Epithelial cell of esophagus (primary cell): Measurements from ENCODE around the gene SMIM10.
A peak's percentile ranks its signal among the peaks of the same experiment; 100 is the strongest.
"Not testable (repeated sequence)": the region's sequence is repeated elsewhere in the genome, so short reads cannot be mapped to it uniquely, and the experiment has no call there.

Source experiments
- DNase-seq: peaks from one replicate; pipeline ENCODE4 v3.0.0; 2010; ENCODE audit warnings: low read depth
- H3K4me3 ChIP-seq: 2 replicates; pipeline ENCODE4 v1.5.1; 2011; ENCODE audit warnings: mild to moderate bottlenecking, low read length, control low read depth
- CTCF ChIP-seq: IDR thresholded peaks from 2 replicates; pipeline ENCODE4 v1.5.1; 2011; ENCODE audit warnings: low read depth, mild to moderate bottlenecking, low read length, control low read depth, inconsistent platforms; ENCODE audit not compliant: insufficient read depth; ENCODE audit errors: missing control alignments

SMIM10 gene

DNA sequence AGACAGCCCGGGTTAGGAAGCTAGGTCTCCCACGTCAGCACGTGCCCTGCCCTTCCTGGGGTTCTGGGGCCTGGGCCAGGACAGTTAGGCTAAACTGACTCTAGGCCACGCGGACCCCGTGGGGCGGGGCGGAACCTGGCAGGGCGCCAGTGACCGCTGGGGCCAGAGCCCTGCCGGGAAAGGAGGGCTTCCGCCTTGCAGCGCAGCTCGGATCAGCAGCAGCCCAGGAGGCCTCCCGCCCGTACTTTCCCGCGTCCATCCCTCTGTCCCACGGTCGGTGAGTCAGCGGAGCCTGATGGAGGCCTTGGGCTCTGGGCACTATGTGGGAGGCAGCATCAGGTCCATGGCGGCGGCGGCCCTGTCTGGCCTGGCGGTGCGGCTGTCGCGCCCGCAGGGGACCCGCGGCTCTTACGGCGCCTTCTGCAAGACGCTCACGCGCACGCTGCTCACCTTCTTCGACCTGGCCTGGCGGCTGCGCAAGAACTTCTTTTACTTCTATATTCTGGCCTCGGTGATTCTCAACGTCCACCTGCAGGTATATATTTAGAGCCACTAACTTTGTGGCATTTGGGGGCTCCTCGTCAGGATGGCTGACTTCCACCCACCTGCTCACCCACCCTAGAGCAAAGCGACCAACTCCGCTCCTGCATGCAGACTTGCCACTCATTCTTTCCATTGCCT is at the start of gene SMIM10:
Gene SMIM10, plus strand, starts transcription at position 191 of the 681 bp plus-strand sequence. Its CDS starts 105 bp downstream, at position 296.
- no peak within 1 kb of the TSS for H3K4me3 ChIP-seq
- no peak for TF ChIP-seq CTCF
- DNase-seq: peak; percentile 48

- not testable (repeated sequence) for H3K4me3 ChIP-seq, DNase-seq
Observed at GRCh38 chrX:134946364-134946763, 44.4 kb upstream of the SMIM10 start.

DNA sequence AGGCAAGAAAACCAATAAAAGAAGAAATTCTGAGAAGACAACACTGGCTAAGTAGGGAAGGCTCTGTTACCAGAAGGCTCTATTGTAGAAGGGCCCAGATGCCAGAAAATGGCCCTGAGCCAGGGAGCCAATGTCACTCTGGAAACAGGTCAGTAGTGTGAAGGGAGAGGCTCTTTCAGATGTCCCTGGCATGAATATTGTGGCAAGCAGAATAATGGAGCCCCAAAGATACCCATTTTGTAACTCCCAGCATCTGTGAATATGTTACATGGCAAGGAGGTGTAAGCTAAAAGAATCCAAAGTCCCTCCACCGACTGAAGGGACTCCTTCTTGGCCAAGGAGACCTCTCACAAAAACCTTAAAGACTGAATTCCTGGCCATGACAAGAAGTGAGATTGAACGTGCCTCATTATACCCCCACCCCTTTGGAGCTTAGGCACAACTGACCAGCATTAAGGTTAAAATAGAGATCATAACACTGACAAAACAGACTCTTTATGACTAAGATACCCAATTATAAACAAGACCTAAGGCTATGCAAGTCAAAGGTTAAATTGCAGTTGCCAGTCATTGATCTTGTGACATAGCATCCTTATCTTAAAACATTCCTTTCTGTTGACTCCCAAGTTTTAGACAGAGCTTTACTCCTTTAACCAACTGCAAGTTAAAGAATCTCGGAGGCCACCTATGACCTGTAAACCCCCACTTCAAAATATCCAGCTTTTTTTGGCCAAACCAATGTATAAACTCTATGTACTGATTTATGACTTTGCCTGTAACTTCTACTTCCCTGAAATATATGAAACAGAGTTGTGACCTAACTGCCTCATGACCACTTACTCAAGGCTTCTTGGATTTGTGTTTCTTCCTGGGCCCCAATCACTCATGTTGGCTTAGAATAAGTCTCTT is 42.2 kb upstream of the SMIM10 start:
- no peak for TF ChIP-seq CTCF
- H3K4me3 ChIP-seq: no peak overlapping the region
- peak; percentile 27 for DNase-seq

DNA sequence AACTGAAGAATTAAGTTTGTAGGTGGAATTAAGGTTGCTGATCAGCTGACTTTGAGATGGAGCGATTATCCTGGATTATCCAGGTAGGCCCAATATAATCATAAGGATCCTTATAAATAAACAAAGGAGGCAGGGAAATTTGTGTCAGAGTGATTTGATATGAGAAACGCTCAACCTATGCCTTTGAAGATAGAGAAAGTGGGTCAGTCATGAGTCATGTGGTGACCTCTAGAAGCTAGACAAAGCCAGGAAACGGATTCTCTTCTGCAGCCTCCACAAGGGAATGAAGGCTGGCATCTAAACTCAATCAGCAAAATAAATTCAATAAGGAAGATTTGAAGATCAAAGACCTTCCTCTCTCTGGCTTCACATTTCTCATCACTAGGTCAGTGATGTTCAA is 41.5 kb upstream of the SMIM10 start:
- no peak for DNase-seq
- no peak overlapping the region for H3K4me3 ChIP-seq
- no peak for TF ChIP-seq CTCF

- H3K4me3 ChIP-seq: no peak overlapping the region
- no peak for DNase-seq
- no peak for TF ChIP-seq CTCF
Observed at GRCh38 chrX:134957836-134958235, 33.0 kb upstream of the SMIM10 start.

- DNase-seq, H3K4me3 ChIP-seq: not testable (repeated sequence)
Observed at GRCh38 chrX:134960366-134960765, 30.4 kb upstream of the SMIM10 start.

- H3K4me3 ChIP-seq: no peak overlapping the region
- no peak for DNase-seq
- TF ChIP-seq CTCF: no peak
Observed at GRCh38 chrX:134963041-134963440, 27.8 kb upstream of the SMIM10 start.

GRCh38 chrX:134969726-134970125 is 21.1 kb upstream of the SMIM10 start:
- no peak for TF ChIP-seq CTCF
- no peak for DNase-seq
- H3K4me3 ChIP-seq: no peak overlapping the region
